ENCODE data around the gene KCNJ16.

Gene KCNJ16

DNA sequence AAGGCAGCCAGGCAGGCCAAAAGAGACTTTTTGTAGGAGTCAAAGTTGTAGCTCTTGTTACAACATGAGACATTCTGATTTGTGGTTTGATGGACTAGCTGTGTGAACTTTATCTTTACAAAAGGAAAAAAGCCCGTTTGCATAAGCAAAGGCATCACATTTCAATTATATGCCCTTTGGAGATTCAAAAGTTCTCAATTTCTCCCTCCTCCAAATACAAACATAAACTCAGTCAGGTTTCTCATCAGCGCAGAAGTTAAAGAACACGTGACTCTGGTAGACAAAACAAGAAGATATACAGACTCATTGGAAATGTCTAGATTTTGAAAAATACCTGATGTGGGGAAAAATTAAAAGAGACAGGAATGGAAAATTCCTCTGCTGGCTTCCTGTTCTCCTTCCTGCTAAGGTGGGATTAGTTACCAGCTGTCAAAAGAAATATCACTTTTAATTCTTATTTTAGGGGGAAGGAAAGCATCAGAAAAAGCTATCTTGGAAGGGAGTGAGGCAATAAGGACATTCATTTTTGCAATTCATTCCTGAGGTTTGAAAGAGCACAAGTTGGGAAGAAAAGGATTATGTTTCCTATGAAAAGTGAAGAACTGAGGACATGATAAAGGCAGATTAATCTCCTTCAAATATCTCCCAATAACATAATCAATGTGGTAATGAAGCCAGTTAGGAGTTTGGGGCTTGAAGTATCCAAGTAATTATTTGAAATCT is 4.6 kb upstream of the KCNJ16 start:
- no peak for DNase-seq (ENCODE audit: low spot score)

DNA sequence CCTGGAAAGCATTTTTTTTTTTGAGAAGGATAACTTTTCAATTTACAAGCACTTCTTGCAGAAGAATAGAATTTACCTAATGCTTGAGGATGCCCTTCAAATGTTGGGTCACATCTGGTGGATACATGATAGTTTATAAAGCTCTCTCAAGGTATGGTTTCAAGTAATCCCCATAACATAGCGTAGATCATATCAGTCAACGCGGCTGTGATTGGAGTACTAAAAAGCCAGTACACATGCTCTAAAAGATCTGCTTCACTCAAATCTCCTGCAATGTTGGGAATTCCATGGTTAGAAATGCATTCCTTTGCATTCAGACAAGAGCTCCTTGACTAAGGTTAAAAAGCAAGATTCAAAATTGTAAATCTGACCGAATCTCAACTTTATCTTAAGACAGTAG is 3.9 kb upstream of the KCNJ16 start:
- no peak for DNase-seq (ENCODE audit: low spot score)

DNA sequence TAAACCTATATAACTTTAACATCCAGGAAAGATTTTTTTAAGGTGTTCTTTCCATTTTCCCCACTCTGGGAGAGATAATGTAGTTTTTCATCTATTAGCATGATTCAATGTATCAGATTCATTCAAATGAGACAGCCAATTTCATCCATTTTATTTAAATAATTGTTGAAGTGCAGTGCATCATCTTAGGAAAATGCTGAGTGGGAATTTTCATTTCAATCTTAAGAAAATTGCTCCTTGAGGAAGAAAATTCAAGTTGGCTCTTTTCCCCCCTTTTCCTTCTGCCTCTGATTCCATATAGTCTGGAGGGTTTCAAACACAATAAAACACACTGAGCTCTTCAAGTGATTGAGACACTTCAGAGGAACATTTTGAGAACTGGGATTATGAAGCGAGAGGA is 3.4 kb upstream of the KCNJ16 start:
- DNase-seq (ENCODE audit: low spot score), result no peak

- no peak for DNase-seq (ENCODE audit: low spot score)
These were observed 2.3 kb upstream of the KCNJ16 start for GRCh38 chr17:70072546-70073309.

DNA sequence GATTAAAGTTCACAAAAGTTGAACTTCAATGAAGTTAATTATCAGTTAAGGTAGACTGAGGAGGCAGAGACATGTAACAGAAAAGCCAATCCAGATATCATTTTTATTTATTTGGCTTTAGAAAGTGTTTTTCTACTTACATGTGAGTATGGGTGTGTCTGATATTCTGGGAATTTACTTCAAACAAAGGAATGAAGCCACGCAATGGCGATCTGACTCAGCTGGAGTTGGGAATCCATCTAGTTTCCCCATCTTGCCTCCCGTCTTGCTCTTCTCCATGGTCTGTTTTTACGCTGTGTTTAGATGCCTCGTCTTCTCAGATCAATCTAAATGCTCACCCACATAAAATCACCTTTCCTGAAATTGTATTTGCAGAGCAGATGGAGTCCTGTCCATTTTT is 1.7 kb upstream of the KCNJ16 start:
- DNase-seq (ENCODE audit: low spot score), result no peak

- no peak for DNase-seq (ENCODE audit: low spot score)
These were observed 1.2 kb upstream of the KCNJ16 start for GRCh38 chr17:70073799-70074198.

- DNase-seq (ENCODE audit: low spot score), result no peak
These were observed 692 bp upstream of the KCNJ16 start for GRCh38 chr17:70074236-70074830.

DNA sequence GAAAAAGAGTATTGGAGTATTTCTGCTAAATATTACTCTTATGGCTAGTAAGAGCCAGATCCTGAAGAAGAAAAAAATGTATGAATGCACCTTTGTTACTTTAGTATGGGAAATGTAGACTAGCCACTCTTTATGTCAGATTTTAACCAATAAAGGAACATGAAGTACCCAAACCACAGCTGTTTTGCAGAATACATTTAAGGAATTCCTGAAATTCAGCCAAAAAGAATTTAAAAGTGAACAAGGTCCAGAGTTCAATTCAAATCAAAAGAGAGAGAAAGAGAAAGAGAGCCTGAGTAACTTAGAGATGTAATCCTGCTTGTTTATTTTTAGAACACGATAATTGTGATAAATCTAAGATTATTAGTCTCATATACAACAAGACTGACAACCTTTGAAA is 1.2 kb downstream of the KCNJ16 start:
- no peak for DNase-seq (ENCODE audit: low spot score)

- DNase-seq (ENCODE audit: low spot score), result no peak
These were observed 1.8 kb downstream of the KCNJ16 start for GRCh38 chr17:70076831-70077230.

GRCh38 chr17:70078549-70078948 is 3.5 kb downstream of the KCNJ16 start:
- no peak for DNase-seq (ENCODE audit: low spot score)

GRCh38 chr17:70078994-70079531 is 4.0 kb downstream of the KCNJ16 start:
- no peak for DNase-seq (ENCODE audit: low spot score)

DNA sequence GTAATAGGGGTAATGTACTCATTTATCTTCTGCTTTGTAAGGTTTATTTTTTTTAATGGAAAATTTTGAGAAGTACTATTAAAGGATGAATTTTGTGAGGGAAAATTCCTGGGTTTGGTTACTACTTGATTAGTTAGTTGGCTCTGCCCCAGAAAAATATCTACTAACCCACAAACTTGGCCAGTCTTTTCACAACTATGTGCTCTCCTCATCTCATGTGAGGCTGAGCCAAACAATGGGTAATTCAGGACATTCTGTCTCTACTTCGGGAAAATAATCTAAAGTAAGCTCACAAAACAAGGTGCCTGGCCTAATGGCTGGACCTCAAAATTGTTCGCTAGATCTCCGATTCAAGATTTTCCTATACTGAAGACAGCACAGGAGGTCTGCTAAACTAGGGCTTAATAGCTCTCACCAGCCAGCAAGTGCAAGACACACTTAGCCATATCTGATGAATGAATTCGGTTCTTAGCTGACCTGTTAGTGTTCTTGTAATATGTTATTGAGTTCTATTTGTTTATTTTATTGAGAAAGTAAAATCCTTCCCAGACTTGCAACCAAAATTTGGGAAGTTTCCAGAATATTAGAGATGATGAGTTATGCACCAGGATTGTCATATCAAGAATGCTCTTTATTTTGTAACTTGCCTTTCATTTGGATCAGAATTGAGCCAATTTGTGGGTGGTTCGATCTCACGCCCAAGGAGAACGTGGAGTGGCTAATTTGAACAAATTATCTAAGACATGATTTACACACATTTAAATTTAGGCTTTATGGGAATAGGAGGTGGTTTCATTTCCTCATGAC is 5.7 kb downstream of the KCNJ16 start:
- no peak for DNase-seq (ENCODE audit: low spot score)

DNA sequence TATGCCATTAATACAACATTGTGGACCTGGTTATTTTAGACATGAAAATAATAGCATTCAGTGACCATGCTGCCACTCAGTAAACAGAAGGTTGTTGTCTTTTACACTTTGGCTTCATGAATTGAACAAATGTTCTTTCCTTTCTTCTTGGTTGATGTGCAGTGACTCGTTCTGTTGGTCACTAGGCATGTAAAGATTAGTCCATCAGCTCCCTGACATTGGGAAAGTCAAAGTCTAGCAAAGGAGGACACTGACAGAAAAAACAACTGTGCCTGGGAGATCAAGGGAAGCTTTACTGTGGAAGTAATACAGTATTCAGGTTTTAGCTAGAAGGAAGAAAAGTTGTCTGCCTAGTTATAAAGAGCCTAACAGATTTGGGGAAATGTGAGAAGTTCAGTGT is 6.9 kb downstream of the KCNJ16 start:
- DNase-seq (ENCODE audit: low spot score), result no peak

DNA sequence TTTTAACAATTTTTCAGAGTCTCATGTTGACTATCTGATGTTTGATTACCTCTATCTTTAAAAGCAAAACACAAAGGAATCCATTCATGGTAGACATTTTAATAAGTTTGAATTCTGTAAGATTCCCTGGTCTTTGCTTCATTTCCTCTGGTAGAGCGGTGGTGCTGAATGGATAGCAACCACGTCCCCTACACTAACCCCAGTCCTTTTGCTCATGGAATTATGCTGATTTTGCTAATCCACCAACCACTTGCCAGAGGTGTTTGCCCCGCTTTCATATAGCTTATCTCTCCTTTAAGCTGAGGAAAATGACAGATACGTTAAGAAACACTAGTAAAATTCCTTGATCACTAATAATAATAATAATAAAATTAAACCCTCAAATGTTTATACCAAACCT is 9.5 kb downstream of the KCNJ16 start:
- DNase-seq (ENCODE audit: low spot score), result no peak

DNA sequence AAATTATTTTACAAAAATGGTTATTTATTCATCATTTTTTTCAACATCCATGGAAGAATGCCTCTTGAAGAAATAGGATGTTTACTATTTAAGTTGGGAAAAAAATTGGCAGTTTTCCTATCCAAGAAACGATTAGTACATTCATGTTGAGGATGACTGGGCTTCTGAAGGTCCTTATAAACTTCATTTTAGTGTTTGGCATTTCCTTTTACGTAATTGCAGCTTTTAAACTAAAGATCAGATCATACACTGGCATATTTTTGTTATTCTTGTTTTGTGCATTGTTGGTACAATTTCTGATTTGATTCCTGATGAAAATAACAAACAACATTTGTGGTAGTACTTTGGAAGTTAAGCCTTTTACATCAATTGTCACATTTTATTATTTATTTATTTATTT is 11.5 kb downstream of the KCNJ16 start:
- DNase-seq (ENCODE audit: low spot score), result no peak

GRCh38 chr17:70089513-70090148 is 14.6 kb downstream of the KCNJ16 start:
- DNase-seq (ENCODE audit: low spot score), result no peak

- peak; percentile 6 for DNase-seq (ENCODE audit: low spot score)
These were observed 16.1 kb downstream of the KCNJ16 start for GRCh38 chr17:70091005-70091568.

DNA sequence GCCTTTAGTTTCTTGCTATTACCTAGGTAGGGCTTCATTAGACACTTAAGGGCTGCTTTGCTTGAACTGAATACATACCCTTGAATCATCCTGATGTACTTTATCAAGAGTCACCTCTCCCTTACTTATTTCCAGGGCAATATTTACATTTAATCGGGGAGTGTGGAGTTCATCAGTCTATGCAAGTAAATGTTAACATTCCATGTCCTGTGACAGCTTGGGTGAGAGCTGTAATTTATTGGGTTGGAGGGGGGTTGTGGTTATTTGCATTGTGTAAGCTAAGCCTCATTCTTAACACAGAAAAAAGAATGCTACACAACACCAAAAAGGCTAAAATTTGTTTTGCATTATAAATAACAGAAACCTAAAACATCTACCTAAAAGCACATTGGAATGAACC is 16.7 kb downstream of the KCNJ16 start:
- DNase-seq (ENCODE audit: low spot score), result no peak

GRCh38 chr17:70093163-70093562 is 18.1 kb downstream of the KCNJ16 start:
- no peak for DNase-seq (ENCODE audit: low spot score)

- no peak for DNase-seq (ENCODE audit: low spot score)
These were observed 20.4 kb downstream of the KCNJ16 start for GRCh38 chr17:70095455-70095854.

GRCh38 chr17:70096861-70097260 is 21.8 kb downstream of the KCNJ16 start:
- no peak for DNase-seq (ENCODE audit: low spot score)
